ENCODE data around the gene PDIA5. TPM values are rescaled to one million over a fixed set of nuclear protein-coding genes. Genes with fewer than 3 reads are reported as not detected.

PDIA5 gene
- total RNA-seq (2022; extraction: Qiagen RNA extraction; ENCODE audit: low read depth) = 22.1 to 26.3 TPM (median 24.2 TPM) in 5 replicates

DNA sequence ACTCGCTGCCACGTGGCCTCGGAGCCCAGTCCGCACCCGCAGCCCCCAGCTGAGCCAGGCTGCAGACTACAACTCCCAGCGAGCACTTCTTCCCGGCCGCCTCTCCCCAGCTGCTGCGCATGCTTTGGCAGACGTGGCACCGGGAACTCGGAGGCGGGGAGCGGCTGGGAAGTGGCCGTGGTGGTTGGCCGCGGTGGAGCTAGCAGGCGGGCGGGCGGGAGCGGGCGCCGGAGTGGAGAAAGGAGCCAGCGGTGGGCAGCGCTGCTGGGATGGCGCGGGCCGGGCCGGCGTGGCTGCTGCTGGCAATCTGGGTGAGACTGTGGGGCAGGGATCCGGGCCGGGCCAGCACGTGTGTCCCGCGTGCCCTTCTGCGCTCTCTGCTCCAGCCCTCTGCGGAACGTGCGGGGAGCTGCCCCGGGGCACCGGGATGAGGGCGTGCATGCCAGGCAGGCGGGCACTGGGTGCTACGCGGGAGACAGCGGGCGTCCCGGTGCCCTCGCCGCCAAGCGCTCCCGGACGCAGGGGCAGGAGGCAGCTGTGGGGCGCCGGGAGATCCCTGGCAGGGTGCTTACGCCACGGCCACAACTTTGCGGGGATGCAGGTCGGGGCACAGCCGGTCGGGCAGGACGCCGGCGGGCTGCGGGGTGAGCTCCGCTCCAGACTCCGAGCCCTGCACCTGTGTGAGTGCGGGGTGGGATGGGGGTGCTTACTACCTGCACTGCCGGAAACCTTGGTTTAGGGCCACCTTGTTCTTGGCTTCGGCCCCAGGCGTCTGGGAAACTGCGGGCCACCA, at the start of gene PDIA5:
TSS of gene PDIA5 (plus strand) at position 130 of the 793 bp plus-strand sequence. CDS start at position 270, 140 bp downstream.

DNA sequence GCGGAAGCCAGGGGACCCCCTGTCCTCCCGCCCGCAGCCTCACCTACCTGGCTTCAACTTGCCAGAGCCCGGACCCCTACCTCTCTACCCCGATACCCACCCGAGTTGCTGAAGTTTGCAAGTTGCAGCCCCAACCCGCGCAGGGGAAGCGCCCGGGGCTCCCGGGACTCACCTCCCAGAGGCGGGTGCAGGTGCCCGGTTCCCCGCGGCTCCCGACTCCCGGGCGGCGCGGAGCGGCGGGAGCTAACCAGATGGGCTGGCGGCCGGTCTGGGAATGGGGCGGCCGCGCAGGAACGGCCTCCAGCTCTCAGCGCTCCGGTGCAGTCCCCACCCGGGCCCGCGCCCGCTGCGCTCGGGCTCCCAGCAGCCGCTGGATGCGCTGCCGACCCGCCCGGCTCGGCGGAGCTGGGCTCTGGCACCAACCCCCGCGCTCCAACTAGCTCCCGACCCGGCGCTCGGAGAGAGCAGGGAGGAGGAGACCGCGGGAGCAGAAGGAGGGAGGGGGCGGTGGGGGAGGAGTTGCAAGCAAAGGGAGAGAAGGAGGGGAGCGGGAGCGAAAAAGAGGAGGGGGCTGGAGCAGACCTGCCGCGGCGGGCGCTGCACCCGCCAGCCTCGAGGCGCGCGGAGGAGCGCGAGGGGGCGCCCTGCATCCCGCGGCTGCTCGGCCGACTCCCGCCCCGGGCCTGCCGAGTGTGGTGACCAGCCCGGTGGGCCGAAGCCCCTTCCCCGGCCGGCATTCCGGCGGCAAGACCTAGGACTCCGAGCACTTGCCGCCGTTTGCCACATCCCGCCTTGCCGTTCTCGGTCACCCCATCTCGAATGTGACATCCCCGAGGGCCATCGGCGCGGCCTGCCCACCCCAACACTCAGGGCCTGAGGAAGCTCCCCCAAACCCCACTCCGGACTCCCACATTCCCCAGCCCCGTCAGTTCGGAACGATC, 39.3 kb upstream of the PDIA5 start, which contains the start of gene SEMA5B:
TSS of gene SEMA5B (minus strand) at position 472 of the 941 bp plus-strand sequence. CDS start 66,500 bp downstream, outside the sequence.

DNA sequence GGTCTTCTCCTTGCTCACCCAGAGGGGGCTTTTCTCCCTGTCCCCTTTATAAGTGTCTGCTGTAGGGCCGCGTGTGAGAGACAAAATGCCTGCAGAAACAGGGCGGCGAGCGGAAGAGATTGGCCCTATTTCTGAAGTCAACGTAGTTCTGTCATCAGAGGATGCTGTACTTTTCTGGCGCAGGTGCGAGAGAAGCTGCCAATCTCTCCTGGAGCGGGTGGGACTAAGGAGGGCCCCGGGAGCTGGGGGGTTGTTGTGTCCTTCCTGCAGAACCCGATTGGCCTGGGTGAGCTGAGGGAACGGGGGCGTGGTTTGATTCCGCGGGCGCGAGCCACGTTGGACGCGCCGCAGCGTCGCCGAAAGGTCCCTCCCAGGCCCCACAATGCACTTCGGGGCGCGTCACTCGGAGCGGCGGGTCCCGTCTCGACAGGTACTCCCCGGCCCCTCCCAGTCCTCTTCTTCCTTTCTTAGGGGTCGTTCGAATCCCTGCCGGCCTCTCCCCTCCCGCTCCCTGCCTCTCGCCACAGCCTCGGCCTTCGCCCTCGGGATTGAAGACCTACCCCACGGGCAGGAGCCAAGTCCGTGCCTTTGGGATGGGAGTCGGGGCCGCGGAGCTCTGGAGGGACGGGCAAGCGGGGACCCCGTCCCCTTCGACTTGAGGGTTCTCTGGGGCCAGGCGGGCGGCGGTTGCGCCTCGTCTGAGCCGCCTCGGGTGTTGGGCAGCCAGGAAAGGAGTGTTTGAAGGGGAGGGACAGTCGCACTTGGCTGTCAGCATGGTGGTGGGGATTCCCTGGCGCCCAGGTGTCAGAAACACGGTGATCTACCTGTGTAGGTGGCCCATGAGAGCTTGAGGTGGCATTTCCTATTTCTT, 135.0 kb downstream of the PDIA5 start, which contains the start of gene SEC22A:
TSS of gene SEC22A (plus strand) at position 387 of the 871 bp plus-strand sequence. CDS start 7,275 bp downstream, outside the sequence.

Other genes with a start within 250 kb of the PDIA5 start
- gene SEMA5B, start 39.3 kb upstream of the PDIA5 start, total RNA-seq (2022; extraction: Qiagen RNA extraction; ENCODE audit: low read depth) = 0.16 to 1.1 TPM (median 0.26 TPM) in 5 replicates
- gene SEC22A, start 134.9 kb downstream of the PDIA5 start, total RNA-seq (2022; extraction: Qiagen RNA extraction; ENCODE audit: low read depth) = 20.7 to 23.3 TPM (median 21.4 TPM) in 5 replicates

All from A549 treated with DMSO at 1 μM for 4 hours (cell line).